Astrocyte (in vitro differentiated cells and primary cell): ENCODE measurements around the gene ATP6V1B1.

Experiments
- CTCF ChIP-seq: IDR thresholded peaks from 2 replicates; pipeline ENCODE4 v1.5.1; 2011; ENCODE audit warnings: low read depth, mild to moderate bottlenecking, inconsistent platforms, low read length, moderate library complexity; ENCODE audit not compliant: insufficient read depth
- EZH2 ChIP-seq: IDR thresholded peaks from 2 replicates; pipeline ENCODE4 v1.6.1; 2012; ENCODE audit warnings: mild to moderate bottlenecking, low read length, inconsistent platforms; ENCODE audit not compliant: insufficient read depth

GRCh38 chr2:70935468-70936164 is at the start of gene ATP6V1B1:
- TF ChIP-seq CTCF (no peak), EZH2 (no peak)
